ENCODE results near the gene MYO7B.

The MYO7B gene

DNA sequence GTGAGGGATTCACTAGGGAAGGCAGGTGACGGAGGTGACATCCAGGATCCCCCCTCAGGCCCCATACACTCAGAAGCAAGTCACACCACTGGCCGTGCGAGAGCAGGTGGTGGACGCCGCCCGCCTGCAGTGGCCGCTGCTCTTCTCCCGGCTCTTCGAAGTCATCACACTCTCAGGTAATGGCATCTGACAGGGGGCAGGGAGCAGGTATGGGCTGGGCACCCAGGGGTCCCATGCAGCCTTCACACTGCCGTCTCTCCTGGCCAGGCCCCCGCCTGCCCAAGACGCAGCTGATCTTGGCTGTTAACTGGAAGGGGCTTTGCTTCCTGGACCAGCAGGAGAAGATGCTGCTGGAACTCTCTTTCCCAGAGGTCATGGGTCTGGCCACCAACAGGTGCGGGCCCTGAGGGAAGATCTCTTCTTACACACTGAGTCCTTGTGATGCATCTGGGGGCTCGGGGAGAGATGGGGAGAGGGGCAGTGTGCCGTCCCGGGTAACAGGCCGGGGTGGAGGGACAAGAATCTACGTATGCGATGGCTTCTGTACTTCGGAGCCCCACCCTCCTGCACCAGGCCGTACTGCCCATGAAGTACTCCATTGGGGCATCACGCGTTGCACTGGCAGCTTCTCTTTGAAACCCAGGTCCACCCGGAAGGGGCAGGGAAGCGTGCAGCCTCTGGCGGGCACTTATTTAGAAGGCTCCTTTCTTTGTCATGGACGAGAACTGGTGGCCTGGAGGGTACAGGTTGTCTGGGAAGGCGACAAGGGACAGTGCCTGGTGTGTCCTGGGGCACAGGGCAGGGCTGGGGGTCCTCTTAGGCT, 91.6 kb downstream of the MYO7B start:
- DNase-seq (ENCODE audit: low spot score), result no peak

GRCh38 chr2:127627740-127628571, 92.5 kb downstream of the MYO7B start:
- no peak for DNase-seq (ENCODE audit: low spot score)

DNA sequence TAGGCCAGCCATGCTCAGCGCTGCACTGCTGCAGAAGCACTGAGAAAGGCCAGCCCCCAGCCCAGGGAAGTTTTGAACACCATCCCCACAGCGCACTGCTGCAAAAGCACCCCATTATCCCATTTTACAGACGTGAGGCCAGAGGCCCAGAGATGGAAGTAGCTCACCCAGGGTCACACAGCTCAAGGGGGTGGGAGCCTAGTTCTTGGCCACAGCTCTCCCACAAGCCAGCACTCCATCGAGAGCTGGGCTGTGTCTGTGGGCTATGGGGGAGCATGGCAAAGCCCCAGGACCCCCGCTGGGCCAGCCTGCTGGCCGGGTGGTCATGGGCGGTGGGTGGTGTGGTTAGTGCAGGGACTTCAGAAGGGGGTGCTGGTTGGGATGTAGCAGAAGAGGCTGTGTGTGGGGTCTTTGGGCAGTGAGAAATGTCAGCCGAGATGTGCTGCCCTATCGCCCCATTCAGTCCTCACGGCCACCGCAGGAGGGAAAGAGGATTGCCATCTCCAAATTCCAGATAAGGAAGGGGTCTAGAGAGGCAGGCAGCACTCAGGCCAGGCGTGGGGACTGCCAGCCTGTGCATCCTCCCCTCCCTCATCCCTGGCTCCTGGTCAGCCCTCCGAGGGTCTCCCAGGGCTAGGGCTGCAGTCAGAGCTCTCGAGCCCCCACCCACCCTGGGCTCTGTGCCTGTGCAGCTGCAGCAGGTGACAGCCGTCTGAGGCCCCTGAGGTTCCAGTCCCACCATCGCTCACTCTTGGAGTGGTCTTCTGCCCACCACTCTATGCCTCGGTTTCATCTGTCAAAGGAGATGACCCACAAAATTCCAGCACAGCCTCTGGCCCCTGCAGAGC, 93.5 kb downstream of the MYO7B start:
- no peak for DNase-seq (ENCODE audit: low spot score)

GRCh38 chr2:127629637-127630036, 94.2 kb downstream of the MYO7B start:
- no peak for DNase-seq (ENCODE audit: low spot score)

DNA sequence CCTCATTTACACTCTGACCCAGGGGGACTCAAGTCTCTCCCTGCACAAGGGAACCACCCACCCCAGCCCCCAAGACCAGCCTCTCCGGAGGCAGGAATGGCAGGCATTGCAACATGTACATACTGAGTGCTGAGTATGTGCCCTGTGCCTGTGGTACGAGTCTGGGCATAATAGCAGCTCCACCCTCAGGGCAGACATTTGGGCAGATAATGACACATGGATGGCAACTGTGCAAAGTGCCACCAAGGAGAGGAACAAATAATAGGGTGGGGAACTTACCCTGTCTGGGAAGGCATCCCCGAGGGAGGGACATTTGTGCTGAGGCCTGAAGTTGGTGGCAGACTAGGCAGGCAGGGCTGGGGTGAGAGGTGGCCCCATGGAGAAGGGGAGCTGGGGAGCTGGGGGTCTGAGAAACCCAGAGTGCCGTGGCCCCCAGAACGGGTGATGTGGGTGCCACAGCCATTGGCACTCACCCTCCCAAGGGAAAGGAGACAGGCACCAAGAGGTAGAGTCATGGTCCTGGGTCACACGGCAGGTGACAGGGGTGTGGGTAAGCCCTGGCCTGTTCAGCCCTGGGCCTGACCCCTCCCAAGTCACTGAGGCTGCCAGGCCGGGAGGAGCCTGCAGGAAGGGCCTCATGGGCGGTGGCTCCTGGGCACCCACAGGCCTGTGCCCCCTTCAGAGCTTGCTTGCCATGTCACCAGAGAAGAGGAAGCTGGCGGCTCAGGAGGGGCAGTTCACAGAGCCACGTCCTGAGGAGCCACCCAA, 94.8 kb downstream of the MYO7B start:
- no peak for DNase-seq (ENCODE audit: low spot score)

GRCh38 chr2:127630864-127631540, 95.5 kb downstream of the MYO7B start:
- no peak for DNase-seq (ENCODE audit: low spot score)

DNA sequence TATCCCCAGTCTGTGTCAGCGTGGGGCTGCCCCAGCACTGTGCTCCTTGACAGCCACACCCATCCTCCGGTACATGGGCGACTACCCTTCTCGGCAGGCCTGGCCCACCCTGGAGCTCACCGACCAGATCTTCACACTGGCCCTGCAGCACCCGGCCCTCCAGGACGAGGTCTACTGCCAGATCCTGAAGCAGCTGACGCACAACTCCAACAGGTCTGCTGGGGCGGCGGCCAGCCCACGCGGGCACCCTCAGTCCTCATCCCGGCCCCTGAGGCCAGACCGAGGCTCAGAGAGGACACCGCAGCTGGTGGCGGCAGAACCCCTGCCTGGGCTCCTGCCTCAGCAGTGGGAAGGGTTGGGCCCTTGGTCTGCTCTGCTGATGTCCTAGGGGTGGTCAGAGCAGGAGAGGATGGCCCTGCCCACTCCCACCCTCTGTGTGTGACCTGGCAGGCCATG, 96.1 kb downstream of the MYO7B start:
- DNase-seq (ENCODE audit: low spot score), result no peak

- no peak for DNase-seq (ENCODE audit: low spot score)
These were observed 96.6 kb downstream of the MYO7B start for GRCh38 chr2:127631997-127632581.

GRCh38 chr2:127632592-127633489, 97.4 kb downstream of the MYO7B start:
- DNase-seq (ENCODE audit: low spot score), result no peak

GRCh38 chr2:127633556-127634065, 98.1 kb downstream of the MYO7B start:
- DNase-seq (ENCODE audit: low spot score), result no peak

- DNase-seq (ENCODE audit: low spot score), result no peak
These were observed 98.7 kb downstream of the MYO7B start for GRCh38 chr2:127634066-127634617.

DNA sequence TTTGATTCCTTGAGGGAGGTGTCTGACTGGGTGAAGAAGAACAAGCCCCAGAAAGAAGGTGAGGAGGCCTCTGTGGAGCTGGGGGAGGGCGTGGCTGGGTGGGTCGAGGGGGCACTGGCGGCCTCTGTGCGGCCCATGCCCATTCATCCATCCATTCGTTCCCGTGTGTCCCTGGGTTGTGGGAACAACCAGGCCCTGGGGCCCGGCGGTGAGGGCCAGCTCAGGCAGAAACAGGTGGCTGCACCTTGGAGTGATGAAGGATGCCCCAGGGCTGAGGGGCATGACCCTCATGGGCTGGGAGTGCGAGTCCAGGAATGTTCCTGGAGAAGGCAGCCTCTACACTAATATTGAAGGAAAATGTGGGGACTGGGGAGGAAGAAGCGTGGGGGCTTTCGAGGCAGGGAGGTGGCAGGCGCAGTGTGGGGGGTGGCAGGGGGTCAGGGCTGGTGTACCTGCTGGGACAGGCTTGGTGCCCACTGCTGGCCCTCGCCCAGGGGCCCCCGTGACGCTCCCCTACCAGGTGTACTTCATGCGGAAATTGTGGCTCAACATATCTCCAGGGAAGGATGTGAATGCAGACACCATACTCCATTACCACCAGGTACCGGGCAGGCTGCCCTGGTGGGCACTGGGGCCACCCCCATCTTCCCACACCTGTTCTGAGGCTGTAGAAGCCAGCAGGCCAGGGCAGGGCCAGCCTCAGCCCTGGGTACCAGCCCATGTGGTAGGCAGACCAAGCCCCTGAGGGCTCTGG, 99.3 kb downstream of the MYO7B start:
- no peak for DNase-seq (ENCODE audit: low spot score)

DNA sequence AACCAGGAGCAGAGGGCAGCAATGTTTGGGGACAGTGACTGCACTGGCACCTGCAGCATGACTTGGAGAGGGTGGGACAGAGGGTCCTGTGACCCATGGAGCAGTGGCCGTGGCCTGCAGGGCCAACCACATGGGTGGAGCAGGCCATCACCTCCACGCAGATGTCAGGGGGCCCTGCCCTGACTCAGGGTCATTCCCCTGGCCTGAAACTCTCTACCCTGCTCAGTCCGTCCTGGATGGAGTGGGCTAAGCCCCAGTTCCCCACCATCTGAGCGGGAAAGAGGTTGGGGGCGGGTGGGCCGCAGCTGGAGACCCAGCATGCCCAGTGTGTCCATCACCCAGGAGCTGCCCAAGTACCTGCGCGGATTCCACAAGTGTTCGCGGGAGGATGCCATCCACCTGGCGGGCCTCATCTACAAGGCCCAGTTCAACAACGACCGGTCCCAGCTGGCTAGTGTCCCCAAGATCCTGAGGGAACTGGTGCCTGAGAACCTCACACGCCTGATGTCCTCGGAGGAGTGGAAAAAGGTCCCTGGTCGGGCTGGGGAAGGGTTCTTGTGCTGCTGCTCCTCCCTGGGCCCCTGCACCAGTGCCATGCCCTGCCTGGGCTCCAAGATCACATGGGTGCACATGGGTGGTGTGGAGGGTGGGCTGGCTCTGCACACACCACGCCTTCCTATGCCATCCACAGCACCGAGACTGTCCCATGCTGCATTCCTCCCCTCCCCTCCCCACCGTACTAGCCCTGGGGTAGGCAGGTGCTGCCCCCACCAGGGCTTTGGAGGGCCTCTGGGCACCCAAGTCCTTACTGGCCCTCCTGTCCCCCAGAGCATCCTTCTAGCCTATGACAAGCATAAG, 100.1 kb downstream of the MYO7B start:
- no peak for DNase-seq (ENCODE audit: low spot score)

DNA sequence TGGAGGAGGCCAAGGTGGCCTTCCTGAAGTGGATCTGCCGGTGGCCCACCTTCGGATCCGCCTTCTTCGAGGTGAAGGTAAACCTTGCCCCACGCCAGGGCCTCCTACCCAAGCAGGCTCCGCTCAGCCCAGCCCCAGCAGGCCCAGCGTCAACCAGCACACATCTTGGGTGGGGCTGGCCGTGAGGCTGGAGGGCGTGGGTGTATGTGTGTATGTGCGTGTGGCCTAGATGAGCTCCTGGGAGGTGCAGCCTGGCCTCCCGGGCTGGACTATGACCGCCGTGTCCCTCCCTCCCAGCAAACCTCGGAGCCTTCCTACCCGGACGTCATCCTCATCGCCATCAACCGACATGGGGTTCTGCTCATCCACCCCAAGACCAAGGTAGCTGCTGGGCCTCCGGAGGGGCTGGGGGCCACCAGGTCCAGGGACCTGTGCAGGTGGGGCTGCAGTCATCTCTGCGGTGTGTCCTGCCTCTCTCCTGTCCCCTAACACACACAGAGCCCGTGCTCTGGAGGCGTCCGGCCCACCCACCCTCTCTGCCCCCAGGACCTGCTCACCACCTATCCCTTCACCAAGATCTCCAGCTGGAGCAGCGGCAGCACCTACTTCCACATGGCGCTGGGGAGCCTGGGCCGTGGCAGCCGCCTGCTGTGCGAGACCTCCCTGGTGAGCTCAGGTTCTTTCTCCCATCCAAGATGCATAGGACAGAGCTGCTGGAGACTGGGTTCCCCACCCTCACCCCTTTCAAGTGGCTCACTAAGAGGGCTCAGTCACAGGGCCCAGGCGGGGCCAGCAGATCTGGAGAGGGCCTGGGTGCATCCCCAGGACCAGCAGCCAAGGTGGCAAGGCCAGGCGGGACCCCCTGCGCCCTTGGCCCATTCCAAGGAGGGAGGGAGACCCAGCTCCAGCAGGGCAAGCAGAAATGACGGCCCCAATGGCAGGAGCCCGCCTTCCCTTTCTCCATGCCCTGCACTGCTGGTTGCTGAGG, 101.1 kb downstream of the MYO7B start:
- DNase-seq (ENCODE audit: low spot score), result no peak

- DNase-seq (ENCODE audit: low spot score), result no peak
These were observed 101.8 kb downstream of the MYO7B start for GRCh38 chr2:127637236-127637630.

- DNase-seq (ENCODE audit: low spot score), result no peak
These were observed 102.3 kb downstream of the MYO7B start for GRCh38 chr2:127637725-127638252.

Data from D341Med (cell line).